ENCODE results near the gene MRPL58. TPM values are rescaled to one million over a fixed set of nuclear protein-coding genes. Genes with fewer than 3 reads are reported as not detected.
A peak's percentile ranks its signal among the peaks of the same experiment; 100 is the strongest.

The MRPL58 gene
- 10 to 100 TPM; 29.7 to 30.1 TPM for total RNA-seq
- 41.9 TPM for polyA plus RNA-seq (2013, experiment 1 of 2)
- 36.4 TPM for polyA plus RNA-seq (2013, experiment 2 of 2)
- long read RNA-seq, experiment 1, transcript MRPL58-201 (6 exons, 890 nt): major isoform, 22 of 30 reads
- long read RNA-seq, experiment 1, partial matches to known transcripts: 1 of 30 reads
- long read RNA-seq, experiment 1, other reads (novel, unspliced or antisense): 6 of 30 reads
- long read RNA-seq, experiment 2, transcript MRPL58-201 (6 exons, 890 nt): major isoform, 13 of 13 reads
- long read RNA-seq, experiment 2, partial matches to known transcripts: 0 of 13 reads
- long read RNA-seq, experiment 2, other reads (novel, unspliced or antisense): 0 of 13 reads
- long read RNA-seq, experiment 3, transcript MRPL58-201 (6 exons, 890 nt): major isoform, 14 of 18 reads
- long read RNA-seq, experiment 3, partial matches to known transcripts: 2 of 18 reads
- long read RNA-seq, experiment 3, other reads (novel, unspliced or antisense): 1 of 18 reads
- long read RNA-seq, experiment 4, transcript MRPL58-201 (6 exons, 890 nt): major isoform, 63 of 68 reads
- long read RNA-seq, experiment 4, partial matches to known transcripts: 0 of 68 reads
- long read RNA-seq, experiment 4, other reads (novel, unspliced or antisense): 2 of 68 reads

GRCh38 chr17:75012346-75013091 is at the start of gene MRPL58:
Gene MRPL58, plus strand, starts transcription at chr17:75012670. Its CDS starts 17 bp downstream, at chr17:75012687.
- peaks cover 17% of the 10 kb centered on the region for H3K4me1 Mint-ChIP-seq
- H3K9me3 ChIP-seq (ENCODE audit: control insufficient read depth, low read length): no peaks in the 10 kb centered on the region
- H3K36me3 ChIP-seq (ENCODE audit: control insufficient read depth, insufficient read depth, low read length): peaks cover 6% of the 10 kb centered on the region
- WGBS, 2 experiments (ENCODE audit: insufficient coverage in 1 of 2, insufficient read length in 1 of 2): 3 to 7% methylated on average over 19 to 63 of the region's 63 CpGs
- peak within 1 kb of the TSS; percentile 55 for H3K27ac ChIP-seq (ENCODE audit: low read depth, low read length)
- H3K27me3 Mint-ChIP-seq (ENCODE audit: insufficient read depth): no peaks in the 10 kb centered on the region
- H3K36me3 Mint-ChIP-seq (ENCODE audit: low read depth): peaks cover 10% of the 10 kb centered on the region
- no peaks in the 10 kb centered on the region for H3K27me3 ChIP-seq (ENCODE audit: control insufficient read depth, insufficient read depth, low read length, poor library complexity, severe bottlenecking)
- H3K4me1 ChIP-seq (ENCODE audit: control insufficient read depth, insufficient read depth, low read length): no peaks in the 10 kb centered on the region
- DNase-seq: peak; percentile 99
- peak within 1 kb of the TSS; percentile 96 for H3K4me3 ChIP-seq (ENCODE audit: low read length)
- H3K4me3 Mint-ChIP-seq: peak within 1 kb of the TSS; percentile 91
- no peaks in the 10 kb centered on the region for H3K9me3 Mint-ChIP-seq
- peak within 1 kb of the TSS; percentile 73 for H3K9ac ChIP-seq (ENCODE audit: extremely low read depth, low read length, poor library complexity, severe bottlenecking)
- peak within 1 kb of the TSS; percentile 1 for H3K27ac Mint-ChIP-seq
- peak; percentile 74 for TF ChIP-seq CTCF (conservative IDR thresholded peaks at IDR 0.05)

- no peak overlapping the region for H3K9ac ChIP-seq (ENCODE audit: extremely low read depth, low read length, poor library complexity, severe bottlenecking)
- Mint-ChIP-seq H3K36me3 (ENCODE audit: low read depth) (no peaks in the 10 kb centered on the region), H3K27ac (no peak overlapping the region), H3K4me3 (no peak overlapping the region), H3K27me3 (ENCODE audit: insufficient read depth) (peaks cover 12% of the 10 kb centered on the region), H3K4me1 (peaks cover 1% of the 10 kb centered on the region), H3K9me3 (no peaks in the 10 kb centered on the region)
- H3K4me1 ChIP-seq (ENCODE audit: control insufficient read depth, insufficient read depth, low read length): no peaks in the 10 kb centered on the region
- DNase-seq: peak; percentile 83
- H3K9me3 ChIP-seq (ENCODE audit: control insufficient read depth, low read length): no peaks in the 10 kb centered on the region
- H3K27ac ChIP-seq (ENCODE audit: low read depth, low read length): no peak overlapping the region
- peaks cover 20% of the 10 kb centered on the region for H3K27me3 ChIP-seq (ENCODE audit: control insufficient read depth, insufficient read depth, low read length, poor library complexity, severe bottlenecking)
- TF ChIP-seq CTCF (conservative IDR thresholded peaks at IDR 0.05): peak; percentile 62
- WGBS, 2 experiments (ENCODE audit: insufficient coverage in 1 of 2, insufficient read length in 1 of 2): 73 to 95% methylated on average over 3 to 12 of the region's 12 CpGs
- H3K4me3 ChIP-seq (ENCODE audit: low read length): no peak overlapping the region
- no peaks in the 10 kb centered on the region for H3K36me3 ChIP-seq (ENCODE audit: control insufficient read depth, insufficient read depth, low read length)
Observed at GRCh38 chr17:74963656-74964055, 48.8 kb upstream of the MRPL58 start.

DNA sequence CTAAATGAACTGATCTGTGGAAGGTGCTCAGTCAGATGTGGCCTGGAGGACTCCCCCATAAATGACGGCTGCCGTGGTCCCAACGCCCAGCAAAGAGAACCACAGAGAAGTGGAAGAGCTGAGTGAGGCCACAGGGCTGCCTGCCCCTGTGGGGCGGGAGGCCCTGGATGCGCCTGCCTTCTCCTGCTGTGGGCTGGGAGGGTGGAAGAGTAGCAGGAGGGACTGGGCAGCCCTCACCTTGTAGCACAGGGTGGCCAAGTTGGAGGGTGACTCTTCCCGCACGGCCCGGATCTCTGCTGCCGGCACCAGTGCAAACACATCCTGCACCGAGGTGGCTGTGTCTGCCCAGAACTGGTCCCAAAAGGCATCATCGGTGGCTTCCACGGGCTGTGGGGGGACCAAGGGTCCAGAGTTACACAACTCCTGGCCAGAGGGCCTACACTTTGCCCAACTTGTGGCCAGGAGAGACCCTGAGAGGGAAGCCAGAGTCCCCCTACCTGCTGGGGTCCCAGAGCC is 48.2 kb upstream of the MRPL58 start:
- no peaks in the 10 kb centered on the region for H3K9me3 ChIP-seq (ENCODE audit: control insufficient read depth, low read length)
- DNase-seq: no peak
- H3K9ac ChIP-seq (ENCODE audit: extremely low read depth, low read length, poor library complexity, severe bottlenecking): no peak overlapping the region
- Mint-ChIP-seq H3K27ac (no peak overlapping the region), H3K27me3 (ENCODE audit: insufficient read depth) (peaks cover 8% of the 10 kb centered on the region), H3K9me3 (no peaks in the 10 kb centered on the region), H3K36me3 (ENCODE audit: low read depth) (no peaks in the 10 kb centered on the region), H3K4me3 (no peak overlapping the region), H3K4me1 (peaks cover 1% of the 10 kb centered on the region)
- H3K36me3 ChIP-seq (ENCODE audit: control insufficient read depth, insufficient read depth, low read length): no peaks in the 10 kb centered on the region
- WGBS, 2 experiments (ENCODE audit: insufficient coverage in 1 of 2, insufficient read length in 1 of 2): 93 to 97% methylated on average over 10 to 12 of the region's 12 CpGs
- no peak overlapping the region for H3K4me3 ChIP-seq (ENCODE audit: low read length)
- TF ChIP-seq CTCF (conservative IDR thresholded peaks at IDR 0.05): no peak
- peaks cover 13% of the 10 kb centered on the region for H3K27me3 ChIP-seq (ENCODE audit: control insufficient read depth, insufficient read depth, low read length, poor library complexity, severe bottlenecking)
- no peak overlapping the region for H3K27ac ChIP-seq (ENCODE audit: low read depth, low read length)
- H3K4me1 ChIP-seq (ENCODE audit: control insufficient read depth, insufficient read depth, low read length): no peaks in the 10 kb centered on the region
